CD4-positive, alpha-beta T cell treated with Interleukin-17A for 1 hour (primary cell): ENCODE results near the gene ADAMTS6.
"Not testable (repeated sequence)": the region's sequence is repeated elsewhere in the genome, so short reads cannot be mapped to it uniquely, and the experiment has no call there.

Experiments used
- DNase-seq: peaks from one replicate; pipeline ENCODE4 v3.0.0-alpha.2; 2020

Gene ADAMTS6

DNA sequence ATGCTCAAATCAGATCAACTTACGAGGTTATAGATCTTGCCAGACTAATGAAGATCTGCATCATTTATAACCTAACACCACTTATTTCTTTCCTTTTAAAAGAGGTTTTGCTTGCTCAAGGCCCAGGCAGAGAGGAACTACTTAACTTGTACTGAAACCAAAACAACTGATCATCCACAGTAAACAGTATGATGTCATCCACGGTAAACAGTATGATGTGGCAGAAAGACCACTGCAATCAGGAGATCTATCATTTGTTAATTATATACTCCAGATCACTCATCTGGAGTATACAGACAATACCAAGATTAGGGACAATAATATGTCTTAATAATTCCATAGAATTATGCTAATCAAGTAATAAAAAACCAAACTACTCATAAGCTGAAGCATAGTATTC is 116.8 kb downstream of the ADAMTS6 start:
- DNase-seq, result no peak

DNA sequence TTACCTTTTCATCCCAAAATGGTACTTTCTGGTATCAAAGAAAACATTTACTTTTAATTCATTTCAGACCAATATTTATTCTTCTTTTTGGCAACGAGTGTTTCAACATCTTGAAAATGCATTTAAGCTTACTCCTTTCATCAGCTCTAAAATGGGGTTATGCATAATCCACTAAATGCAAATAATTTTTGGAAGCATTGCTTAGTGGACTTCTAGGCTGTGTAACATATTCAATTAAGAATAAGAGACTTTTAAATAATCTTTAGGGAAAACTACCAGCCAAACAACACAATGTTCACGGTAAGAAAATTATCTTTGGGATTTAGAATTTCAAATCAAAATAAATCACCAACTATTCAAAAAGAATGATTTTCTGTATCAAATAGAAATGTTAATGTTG is 118.2 kb downstream of the ADAMTS6 start:
- DNase-seq, result no peak

DNA sequence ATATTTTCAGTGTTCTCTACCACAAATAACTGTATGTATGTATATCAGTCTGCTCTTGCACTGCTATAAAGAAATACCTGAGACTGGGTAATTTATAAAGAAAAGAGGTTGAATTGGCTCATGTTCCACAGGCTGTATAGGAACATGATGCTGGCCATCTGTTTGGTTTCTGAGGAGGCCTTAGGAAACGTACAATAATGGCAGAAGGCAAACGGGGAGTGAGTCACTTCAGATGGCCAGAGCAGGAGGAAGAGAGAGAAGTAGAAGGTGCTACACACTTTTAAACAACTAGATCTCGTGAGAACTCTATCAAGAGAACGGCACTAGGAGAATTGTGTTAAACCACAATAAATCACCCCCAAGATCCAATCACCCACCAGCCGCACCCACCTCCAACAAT is 121.7 kb downstream of the ADAMTS6 start:
- no peak for DNase-seq

DNA sequence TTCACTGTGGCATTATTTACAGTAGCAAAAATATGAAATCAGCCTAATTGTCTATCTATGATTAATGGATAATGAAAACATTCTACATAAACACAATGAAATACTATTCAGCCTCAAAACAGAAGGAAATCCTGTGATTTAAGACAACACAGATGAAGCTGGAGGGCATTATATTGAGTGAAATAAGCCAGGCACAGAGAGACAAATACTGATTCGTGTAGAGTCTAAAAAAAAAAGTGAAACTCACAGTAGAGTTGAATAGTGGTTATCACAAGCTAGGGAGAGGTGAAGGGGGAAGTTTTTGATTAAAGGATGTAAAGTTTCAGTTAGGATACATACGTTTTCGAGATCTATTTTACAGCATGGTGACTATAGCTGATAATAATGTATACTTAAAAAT is 122.2 kb downstream of the ADAMTS6 start:
- DNase-seq, result no peak

DNA sequence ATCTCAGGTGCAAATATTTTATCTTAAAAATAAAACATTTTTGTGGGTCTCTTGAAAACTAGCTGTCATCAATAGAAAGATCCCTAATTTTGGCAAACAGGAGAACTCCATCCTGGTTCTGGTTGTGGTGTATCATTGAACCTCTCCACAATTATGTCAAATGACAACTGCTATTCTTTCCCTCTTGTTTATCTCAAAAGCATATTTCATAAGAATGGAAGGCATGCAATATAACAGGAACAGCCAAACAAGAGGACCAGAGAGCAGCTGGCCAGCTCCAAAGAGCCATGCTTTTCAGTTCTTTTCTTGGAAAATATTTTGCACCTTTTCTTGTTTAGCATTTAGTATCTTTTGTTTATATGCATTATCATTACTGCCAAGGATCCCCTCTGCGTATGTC is 125.4 kb downstream of the ADAMTS6 start:
- no peak for DNase-seq

DNA sequence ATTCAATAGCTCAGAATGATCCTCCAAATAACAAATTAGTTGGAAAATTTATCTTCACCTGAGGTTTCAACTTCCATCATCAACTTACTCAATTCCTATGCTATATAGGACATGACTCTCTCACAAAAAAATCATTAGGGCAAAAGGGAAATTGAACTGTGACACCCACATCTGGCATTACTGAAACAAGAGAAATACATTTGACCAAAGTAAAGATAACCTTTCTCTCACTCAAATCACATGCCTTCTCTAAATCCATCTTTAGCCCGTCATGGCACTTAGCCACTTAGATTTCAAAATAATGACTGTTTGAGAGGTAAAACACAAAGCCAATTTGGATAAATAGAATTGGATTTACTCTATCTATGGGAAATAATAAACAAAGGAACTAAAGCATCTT is 126.4 kb downstream of the ADAMTS6 start:
- no peak for DNase-seq

DNA sequence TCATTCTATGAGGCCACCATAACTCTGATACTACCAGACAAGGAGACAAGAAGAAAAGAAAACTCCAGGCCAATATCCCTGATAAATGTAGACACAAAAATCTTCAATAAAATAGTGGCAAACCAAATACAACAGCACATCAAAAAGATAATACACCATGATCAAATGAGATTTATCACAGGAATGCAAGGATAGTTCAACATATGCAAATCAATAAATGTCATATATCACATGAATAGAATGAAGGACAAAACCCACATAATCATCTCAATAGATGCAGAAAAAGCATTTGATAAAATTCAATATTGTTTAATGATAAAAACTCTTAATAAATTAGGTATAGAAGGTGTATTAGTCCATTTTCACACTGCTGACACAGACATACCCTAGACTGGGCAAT is 139.9 kb downstream of the ADAMTS6 start:
- DNase-seq, result no peak

DNA sequence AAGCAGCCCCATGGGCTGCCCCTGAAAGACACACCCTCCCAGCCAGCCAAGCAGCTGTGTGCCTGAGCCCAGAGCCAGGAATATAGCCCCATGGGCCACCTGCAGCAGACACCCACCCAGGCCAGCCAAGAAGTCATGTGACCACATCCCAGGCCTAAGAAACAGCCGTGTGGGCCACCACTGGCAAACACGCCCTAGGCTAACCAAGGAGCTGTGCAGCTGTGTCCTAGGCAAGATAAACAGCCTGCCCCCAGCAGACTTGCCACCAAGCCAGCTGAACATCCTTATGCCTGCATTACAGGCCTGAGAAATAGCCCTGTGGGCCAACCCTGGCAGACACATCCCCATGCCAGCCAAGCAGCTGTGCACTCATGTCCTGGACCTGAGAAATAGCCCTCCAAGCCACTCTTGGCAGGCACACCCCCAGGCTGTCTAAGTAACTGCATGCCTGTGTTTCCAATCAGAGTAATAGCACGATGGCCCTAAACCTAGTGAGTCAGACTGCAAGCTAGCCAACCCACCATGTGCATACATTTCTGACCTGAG is 143.0 kb downstream of the ADAMTS6 start:
- DNase-seq, result no peak

DNA sequence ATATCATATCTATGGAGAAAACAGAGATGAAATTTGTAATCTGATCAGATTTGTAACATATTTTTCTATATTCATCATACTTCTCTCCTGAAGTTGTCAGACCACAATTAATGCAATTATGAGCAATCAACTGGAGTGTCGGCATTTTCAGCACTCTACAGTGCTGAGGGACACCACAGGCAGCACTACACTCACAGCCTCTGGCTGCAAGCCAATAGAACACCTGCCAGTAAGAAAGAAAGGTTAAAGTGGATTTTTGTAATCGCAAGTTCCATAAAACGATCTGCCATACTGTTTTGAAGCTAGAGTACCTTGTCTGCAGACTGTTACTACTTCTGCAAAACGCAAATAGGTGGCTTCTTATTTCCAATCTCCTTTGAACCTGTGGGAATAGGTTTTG is 147.6 kb downstream of the ADAMTS6 start:
- DNase-seq, result no peak

DNA sequence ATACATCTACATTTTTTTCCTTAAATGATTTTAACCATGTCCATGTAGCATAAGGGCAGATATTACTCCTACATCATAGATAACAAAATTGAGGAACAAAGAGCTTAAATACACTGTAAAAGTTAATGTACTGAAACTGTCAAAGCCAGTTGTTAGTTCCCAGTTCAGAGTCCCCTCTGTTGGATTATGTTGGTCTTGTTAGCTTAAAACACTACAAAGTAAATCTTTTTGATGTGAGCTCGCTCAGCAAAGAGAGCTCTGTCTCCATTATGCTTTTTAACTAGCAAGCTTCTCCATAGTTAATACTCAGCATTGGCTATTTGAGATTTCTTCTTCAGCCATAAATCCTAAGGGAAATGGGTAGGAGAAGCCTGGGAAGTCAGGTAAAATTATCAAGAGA is 149.1 kb downstream of the ADAMTS6 start:
- no peak for DNase-seq

DNA sequence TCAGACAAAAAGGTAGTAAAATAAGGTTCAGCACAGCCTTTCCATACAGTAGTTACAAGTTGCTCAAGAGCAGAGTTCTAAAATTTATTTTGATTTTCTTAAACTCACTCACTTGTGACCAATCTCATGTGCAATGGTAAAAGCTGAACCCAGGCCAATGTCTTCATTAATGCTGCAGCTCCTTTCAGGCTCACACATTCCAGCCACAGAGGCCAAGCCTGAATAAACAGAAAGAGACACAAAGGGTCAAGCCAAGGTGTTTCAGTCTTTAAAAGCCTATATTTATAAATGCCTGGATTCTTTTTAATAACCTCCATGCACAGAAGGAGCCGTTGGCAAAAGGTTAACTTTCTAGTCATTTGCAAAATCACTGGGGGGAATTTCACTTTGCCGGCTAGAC is 152.5 kb downstream of the ADAMTS6 start:
- no peak for DNase-seq

DNA sequence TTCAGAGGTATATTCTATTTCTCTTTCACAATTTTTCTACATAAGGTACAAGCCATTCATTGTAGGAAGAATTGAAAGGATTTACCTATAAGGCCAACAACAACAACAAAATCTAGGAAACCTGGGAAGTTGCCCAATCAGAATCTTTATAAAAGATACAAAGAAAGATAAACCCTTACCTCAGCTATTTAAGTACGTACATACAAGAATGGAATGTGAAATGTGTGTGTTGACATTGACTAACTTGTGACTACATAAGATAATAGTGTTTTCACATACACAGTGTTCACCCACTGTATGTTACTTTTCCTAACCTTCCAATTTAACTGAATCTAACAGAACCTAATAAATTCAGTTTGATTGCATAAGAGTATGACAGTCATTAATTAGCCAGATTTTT is 154.1 kb downstream of the ADAMTS6 start:
- no peak for DNase-seq

DNA sequence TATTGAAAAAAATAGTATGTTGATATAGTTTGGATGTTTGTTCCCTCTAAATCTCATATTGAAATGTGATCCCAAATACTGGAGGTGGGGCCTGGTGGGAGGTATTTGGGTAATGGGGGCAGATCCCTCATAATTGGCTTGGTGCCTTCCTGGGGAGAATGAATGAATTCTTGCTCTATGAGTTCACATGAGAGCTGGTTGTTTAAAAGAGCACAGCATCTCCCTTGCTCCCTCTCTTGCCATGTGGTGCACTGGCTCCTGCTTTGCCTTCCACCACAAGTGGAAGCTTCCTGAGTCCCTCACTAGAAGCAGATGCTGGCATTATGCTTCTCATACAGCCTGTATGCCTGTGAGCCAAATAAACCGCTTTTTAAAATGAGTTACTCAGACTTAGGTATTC is 154.8 kb downstream of the ADAMTS6 start:
- no peak for DNase-seq

DNA sequence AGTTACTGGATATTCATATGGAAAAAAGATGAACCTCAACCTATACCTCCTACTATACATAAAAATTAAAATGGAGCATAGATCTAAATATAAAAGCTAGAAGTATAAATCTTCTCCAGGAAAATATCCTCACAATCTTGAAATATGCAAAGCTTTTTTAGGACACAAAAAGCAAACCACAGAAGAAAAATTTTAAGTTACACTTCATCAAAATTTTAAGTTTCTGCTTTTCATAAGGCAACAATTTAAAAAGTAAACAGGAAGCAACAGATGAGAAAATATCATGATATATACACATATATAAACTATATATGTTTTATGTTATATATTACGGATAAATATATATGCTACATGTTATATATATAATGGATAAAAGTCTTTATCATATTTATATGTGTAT is 157.5 kb downstream of the ADAMTS6 start:
- DNase-seq, result no peak

DNA sequence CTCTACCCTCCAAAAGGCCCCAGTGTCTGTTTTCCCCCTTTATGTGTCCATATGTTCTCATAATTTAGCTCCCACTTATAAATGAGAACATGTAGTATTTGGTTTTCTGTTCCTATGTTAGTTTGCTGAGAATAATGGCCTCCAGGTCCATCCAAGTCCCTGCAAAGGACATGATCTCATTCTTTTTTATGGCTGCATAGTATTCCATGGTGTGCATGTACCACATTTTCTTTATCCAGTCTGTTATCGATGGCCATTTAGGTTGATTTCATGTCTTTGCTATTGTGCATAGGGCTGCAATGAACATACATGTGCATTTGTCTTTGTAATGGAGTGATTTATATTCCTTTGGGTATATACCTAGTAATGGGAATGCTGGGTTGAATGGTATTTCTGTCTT is 161.0 kb downstream of the ADAMTS6 start:
- not testable (repeated sequence) for DNase-seq

DNA sequence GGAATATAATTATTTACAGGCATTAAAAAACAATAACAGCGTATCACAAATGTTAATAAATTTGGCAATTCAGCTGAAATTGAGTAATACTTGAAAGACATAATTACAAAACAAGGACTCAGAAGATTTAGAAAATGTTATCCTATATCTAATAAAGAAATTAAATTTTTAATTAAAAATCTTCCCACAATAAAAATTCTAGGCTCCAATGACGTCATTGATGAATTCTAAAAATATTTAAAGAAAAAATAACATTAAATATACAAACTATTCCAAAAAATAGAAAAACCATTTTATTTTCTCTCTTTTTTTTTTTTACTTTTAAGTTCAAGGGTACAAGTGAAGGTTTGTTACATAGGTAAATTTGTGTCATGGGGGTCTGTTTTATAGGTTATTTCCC is 161.5 kb downstream of the ADAMTS6 start:
- DNase-seq, result no peak

DNA sequence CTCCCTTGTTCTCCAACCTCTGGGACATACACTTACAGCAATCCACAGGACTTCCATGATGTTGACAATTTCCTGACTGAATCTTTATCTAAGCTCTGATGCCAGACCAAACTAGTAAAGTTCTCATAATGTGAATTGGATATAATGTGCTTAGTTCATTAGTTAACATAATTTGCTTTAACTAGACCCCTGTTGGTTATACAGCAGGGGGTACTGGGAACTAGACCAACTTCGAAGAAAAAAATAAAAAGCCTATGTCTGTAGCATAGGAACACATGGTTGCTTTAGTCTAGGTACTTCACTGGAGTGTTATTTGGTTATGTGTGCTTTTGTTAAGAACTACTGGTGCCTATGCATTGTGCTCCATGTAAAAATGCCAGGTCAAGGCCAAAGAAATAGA is 173.8 kb downstream of the ADAMTS6 start:
- DNase-seq, result no peak

DNA sequence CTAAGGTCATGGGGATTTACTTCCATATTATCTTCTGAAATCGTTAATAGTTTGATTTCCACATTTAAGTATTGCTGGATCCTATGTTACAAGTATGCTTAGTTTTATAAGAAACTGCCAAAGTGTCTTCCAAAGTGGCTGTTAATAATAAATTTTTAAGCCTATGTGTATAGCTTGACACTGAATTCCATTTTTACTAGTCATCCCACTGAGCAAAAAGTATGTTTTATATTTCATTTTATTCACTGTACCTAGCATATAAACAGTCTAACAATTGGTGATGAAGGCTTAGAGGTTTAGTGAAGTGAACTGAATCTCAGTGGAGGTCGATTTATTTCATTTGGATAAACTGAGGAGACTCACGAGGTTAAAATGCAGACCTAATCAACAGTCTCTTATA is 174.6 kb downstream of the ADAMTS6 start:
- DNase-seq, result no peak

DNA sequence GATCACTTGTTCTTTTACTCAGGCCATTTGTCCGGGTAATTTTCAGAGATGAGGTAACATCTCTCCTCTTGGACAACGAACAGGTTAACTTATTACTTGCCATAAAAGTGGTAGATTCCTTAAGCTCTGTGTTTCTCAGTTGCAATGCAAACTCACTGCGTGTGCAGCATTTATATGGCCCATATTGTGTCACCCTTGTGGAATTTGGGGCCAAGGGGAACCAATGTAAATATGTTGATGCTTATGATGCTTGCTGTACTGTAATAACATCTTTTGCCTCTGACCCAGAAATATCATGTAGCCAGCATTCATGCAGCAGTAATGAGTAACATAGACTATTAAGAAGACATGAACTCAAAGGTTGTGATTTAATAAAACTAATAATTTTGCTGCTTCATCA is 175.8 kb downstream of the ADAMTS6 start:
- no peak for DNase-seq

DNA sequence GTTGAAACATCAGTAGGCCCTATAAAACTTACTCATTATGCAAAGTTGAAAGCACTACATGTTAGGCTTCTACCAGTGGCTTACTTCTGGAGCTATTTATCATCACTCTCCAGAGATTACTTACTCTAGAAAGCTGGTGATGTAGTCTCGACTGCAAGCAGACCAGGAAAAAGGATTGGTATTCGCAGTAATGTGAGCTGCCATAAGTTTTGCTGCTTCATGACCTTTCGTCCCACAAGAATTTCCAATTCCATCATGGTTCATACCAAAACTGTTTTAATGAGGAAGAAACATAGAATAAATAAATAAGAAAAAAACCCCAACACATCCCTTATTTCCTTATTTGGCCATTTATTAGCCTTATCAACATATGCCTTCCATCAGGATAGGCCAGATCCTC is 181.9 kb downstream of the ADAMTS6 start:
- no peak for DNase-seq

DNA sequence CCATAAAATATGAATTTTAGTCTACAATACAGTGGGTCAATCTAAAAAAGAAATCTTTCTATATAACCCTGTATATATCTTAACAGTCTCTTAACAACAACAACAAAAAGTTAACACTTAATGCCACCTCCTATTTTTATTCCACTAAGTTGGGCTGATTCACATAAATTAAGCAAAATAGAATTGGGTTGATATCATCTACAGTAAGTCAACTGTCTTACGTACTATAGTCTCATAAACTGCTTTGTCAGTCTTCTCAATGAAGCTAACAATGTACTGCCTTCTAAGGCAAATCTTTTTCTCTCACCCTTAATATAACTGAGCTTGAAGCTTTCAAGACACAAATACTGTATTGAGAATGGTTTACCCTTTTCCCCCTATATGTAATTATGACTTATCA is 185.7 kb downstream of the ADAMTS6 start:
- DNase-seq, result no peak

DNA sequence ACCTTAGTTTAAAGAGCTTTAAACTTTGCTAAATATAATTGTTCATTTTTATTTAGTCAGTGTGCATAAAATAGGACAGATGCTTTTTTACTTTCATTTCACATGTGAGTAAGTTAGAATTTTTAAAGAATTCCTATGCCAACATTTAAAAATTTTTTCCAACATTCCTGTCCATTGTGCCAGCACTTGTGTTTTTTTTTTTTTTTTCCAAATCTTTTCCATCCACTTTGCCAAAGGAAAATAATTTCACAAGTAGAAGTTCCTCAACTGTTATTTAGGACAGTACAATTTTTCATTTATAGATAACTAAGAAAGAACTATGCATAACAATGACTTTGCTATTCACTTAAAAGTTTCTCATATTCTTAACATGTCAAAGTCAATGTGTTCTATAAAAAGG is 189.5 kb downstream of the ADAMTS6 start:
- DNase-seq, result no peak

DNA sequence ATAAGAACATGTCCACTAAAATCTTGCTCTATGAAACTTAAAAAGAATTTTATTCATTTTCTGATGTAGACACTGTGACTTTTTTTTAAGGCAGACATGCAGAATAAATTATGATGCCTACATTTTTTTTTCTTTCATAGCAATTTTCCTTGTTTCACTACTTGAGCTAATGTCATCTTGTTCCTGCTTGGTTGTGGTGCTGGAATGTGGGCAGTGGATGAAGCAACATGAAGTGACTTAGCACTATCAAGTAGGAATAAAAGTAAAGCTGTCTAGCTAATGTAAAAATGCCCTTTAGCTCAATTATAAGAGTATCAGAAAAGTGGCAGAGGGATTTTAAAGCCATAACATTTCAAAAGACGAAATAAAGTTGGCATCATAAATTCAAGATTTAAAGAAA is 191.0 kb downstream of the ADAMTS6 start:
- no peak for DNase-seq

DNA sequence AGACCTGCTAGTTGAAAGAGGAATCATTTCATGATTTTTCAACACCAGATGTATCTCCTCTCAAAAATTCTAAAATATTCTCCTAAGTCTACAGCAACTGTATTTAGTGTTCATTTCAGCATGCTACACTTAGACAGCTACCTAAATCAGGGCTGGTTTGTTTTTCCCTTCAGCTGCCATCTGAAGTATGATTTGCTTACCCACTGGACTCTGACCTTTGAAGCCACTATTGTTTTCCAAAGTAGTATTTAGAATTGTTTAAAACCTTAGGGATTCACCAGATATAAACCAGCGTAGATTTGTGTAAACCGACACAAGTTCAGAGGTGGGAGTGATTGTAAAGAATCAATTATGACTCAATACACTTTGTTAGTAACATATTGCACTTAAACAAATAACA is 193.1 kb downstream of the ADAMTS6 start:
- no peak for DNase-seq

DNA sequence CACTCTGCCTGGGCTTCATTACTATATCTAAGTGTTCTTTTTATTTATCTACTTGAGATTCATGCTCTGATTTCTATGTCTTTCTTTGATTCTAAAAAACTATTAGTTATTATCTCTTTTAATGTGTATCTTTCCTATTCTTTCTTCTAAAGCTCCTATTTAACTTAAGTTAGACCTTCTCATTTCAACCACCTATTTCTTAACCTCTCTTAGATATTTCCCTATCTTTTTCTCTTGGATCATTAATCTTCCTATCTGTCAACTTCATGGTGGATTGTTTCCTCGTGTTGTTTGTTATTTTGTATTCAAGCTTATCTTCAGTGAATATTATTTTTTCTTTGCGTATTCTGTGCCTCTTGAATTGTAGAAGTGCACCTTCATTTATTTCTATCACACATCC is 202.1 kb downstream of the ADAMTS6 start:
- no peak for DNase-seq
